Endothelial cell of umbilical vein (primary cell): ENCODE results near the gene WNT9A. TPM values are rescaled to one million over a fixed set of nuclear protein-coding genes. Genes with fewer than 3 reads are reported as not detected.

Source experiments
- BruUV-seq: library from RNA; stranded (reverse); fragments of 400-500 nt; replicated peaks from 2 replicates; lab custom pipeline; 2021; lab: Mats Ljungman, UMichigan
- CTCF ChIA-PET: fragments of 300-600, 350-600 bp; sonication (Branson Sonifier 250); formaldehyde crosslinking; loops from one replicate; lab custom pipeline; 2021; ENCODE audit warnings: antibody characterized with exemption, inconsistent platforms; lab: Charles Lee
- POLR2A ChIA-PET: fragments of 300-600, 350-600 bp; sonication (Branson Sonifier 250); formaldehyde crosslinking; loops from one replicate; lab custom pipeline; 2021; ENCODE audit warnings: antibody characterized with exemption, inconsistent platforms; lab: Charles Lee
- DNase-seq: peaks from one replicate; pipeline ENCODE4 v3.0.0-alpha.2; 2011; ENCODE audit warnings: low read depth, low spot score
- FAIRE-seq: peaks from 2 replicates; lab custom pipeline; 2011; peaks lifted over from hg19 to GRCh38; lab: Jason Lieb, UNC
- H2AFZ ChIP-seq: 2 replicates; pipeline ENCODE4 v1.6.0; 2012; ENCODE audit warnings: low read depth, low read length, control low read depth, inconsistent platforms
- H3K27ac ChIP-seq: 2 replicates; pipeline ENCODE4 v1.5.1; 2011; ENCODE audit warnings: low read depth, mild to moderate bottlenecking, control low read depth, low read length, moderate library complexity; ENCODE audit not compliant: insufficient read depth
- H3K27me3 ChIP-seq, 2 experiments: 2 replicates each; pipeline versions ENCODE4 v1.6.0 to v1.6.1; 2011; ENCODE audit warnings: low read length in 2 of 2, mixed read lengths in 1 of 2; ENCODE audit not compliant: control insufficient read depth in 2 of 2, insufficient read depth in 2 of 2
- H3K36me3 ChIP-seq, 2 experiments: 2 replicates in 1 of 2; 3 replicates in 1 of 2; pipeline ENCODE4 v1.5.1; 2011; ENCODE audit warnings: low read length in 2 of 2, mild to moderate bottlenecking in 1 of 2, moderate library complexity in 1 of 2; ENCODE audit not compliant: control insufficient read depth in 2 of 2, insufficient read depth in 2 of 2; ENCODE audit errors: extremely low read depth in 1 of 2
- H3K4me1 ChIP-seq: 3 replicates; pipeline ENCODE4 v1.5.1; 2011; ENCODE audit warnings: mild to moderate bottlenecking, low read length; ENCODE audit not compliant: control insufficient read depth, insufficient read depth; ENCODE audit errors: extremely low read depth
- H3K4me2 ChIP-seq: 2 replicates; pipeline ENCODE4 v1.6.1; 2011; ENCODE audit warnings: low read length, control low read depth, mixed read lengths; ENCODE audit not compliant: insufficient read depth
- H3K4me3 ChIP-seq, 3 experiments: fragments of 200-600 bp in 1 of 3; sonication (generic), shearing (Covaris generic) in 1 of 3; replicated peaks in 1 of 3; 2 replicates each; pipeline ENCODE4 v1.5.1; 2011 to 2016; ENCODE audit warnings: control low read depth in 3 of 3, low read length in 3 of 3, mild to moderate bottlenecking in 2 of 3, inconsistent platforms in 1 of 3, low read depth in 1 of 3, moderate library complexity in 1 of 3; ENCODE audit not compliant: insufficient read depth in 1 of 3
- H3K79me2 ChIP-seq: 2 replicates; pipeline ENCODE4 v1.6.0; 2012; ENCODE audit warnings: low read length, inconsistent platforms; ENCODE audit not compliant: control insufficient read depth, insufficient read depth
- H3K9ac ChIP-seq: replicated peaks from 2 replicates; pipeline ENCODE3; 2011; ENCODE audit warnings: low read length, control low read depth; ENCODE audit not compliant: insufficient read depth; ENCODE audit errors: extremely low read depth
- H3K9me1 ChIP-seq: replicated peaks from 3 replicates; pipeline ENCODE4 v1.6.0; 2011; ENCODE audit warnings: mild to moderate bottlenecking, low read length; ENCODE audit not compliant: control insufficient read depth, insufficient read depth; ENCODE audit errors: extremely low read depth
- H3K9me3 ChIP-seq: replicated peaks from 2 replicates; pipeline ENCODE4 v1.5.1; 2012; ENCODE audit warnings: low read length, inconsistent platforms; ENCODE audit not compliant: control insufficient read depth, insufficient read depth
- H4K20me1 ChIP-seq: replicated peaks from 2 replicates; pipeline ENCODE3; 2011; ENCODE audit warnings: mild to moderate bottlenecking, low read length; ENCODE audit not compliant: control insufficient read depth, insufficient read depth; ENCODE audit errors: extremely low read depth
- EZH2 ChIP-seq: IDR thresholded peaks from 2 replicates; pipeline ENCODE4 v1.6.1; 2012; ENCODE audit warnings: borderline replicate concordance, low read depth, mild to moderate bottlenecking, moderate library complexity, low read length, inconsistent platforms; ENCODE audit not compliant: severe bottlenecking
- FOS ChIP-seq: IDR thresholded peaks from 2 replicates; pipeline ENCODE4 v1.6.1; 2011; ENCODE audit warnings: mild to moderate bottlenecking, low read length, moderate library complexity, borderline replicate concordance; ENCODE audit not compliant: insufficient read depth
- GATA2 ChIP-seq: IDR thresholded peaks from 2 replicates; pipeline ENCODE4 v1.7.0; 2011; ENCODE audit warnings: low read depth, mild to moderate bottlenecking, moderate library complexity, mixed read lengths, low read length; ENCODE audit not compliant: insufficient read length, insufficient read depth
- JUN ChIP-seq: IDR thresholded peaks from 2 replicates; pipeline ENCODE4 v1.6.1; 2011; ENCODE audit warnings: borderline replicate concordance, low read depth; ENCODE audit not compliant: insufficient read length, insufficient read depth
- MAX ChIP-seq: IDR thresholded peaks from 2 replicates; pipeline ENCODE4 v1.6.1; 2011; ENCODE audit not compliant: insufficient read depth, insufficient read length
- MYC ChIP-seq: IDR thresholded peaks from one replicate; pipeline ENCODE4 v1.6.1; 2011; ENCODE audit warnings: mild to moderate bottlenecking, low read depth, low read length
- POLR2A ChIP-seq: IDR thresholded peaks from 2 replicates; pipeline ENCODE4 v1.6.1; 2012; ENCODE audit warnings: low read depth, mild to moderate bottlenecking, control low read depth, low read length
- POLR2AphosphoS5 ChIP-seq: IDR thresholded peaks from 2 replicates; pipeline ENCODE4 v1.6.1; 2012; ENCODE audit warnings: low read depth, mild to moderate bottlenecking, control low read depth, low read length, moderate library complexity; ENCODE audit not compliant: insufficient read depth
- dilution Hi-C: fragments of 300-500 bp; cut with MboI; formaldehyde crosslinking; loops from one replicate; pipeline ENCODE4 v1.15.0; 2019; ENCODE audit warnings: low sequenced_read_pairs; ENCODE audit not compliant: extremely low pct_ligation_motif_present
- intact Hi-C: fragments of 100-400 bp; cut with micrococcal nuclease; formaldehyde crosslinking; loops from one replicate; pipeline ENCODE4 v1.10.0; 2022
- polyA plus RNA-seq, 4 experiments: library from polyadenylated mRNA; depleted of rRNA in 3 of 4; stranded (reverse) in 3 of 4; unstranded in 1 of 4; fragments of >200 nt; gene quantifications; 2 replicates each; pipeline versions ENCODE4 v1.2.1 to v1.2.3, GENCODE V29; 2011 to 2012; ENCODE audit warnings: missing spikeins in 1 of 4
- total RNA-seq: library from RNA; stranded (reverse); gene quantifications from 2 replicates; pipeline ENCODE4 v1.2.3, GENCODE V29; 2021
- TF ChIP-seq, protein P1 (sequence below), 2 donors: IDR thresholded peaks; 1 replicate in 1 of 2; 2 replicates in 1 of 2; pipeline ENCODE4 v1.5.1; 2011; ENCODE audit warnings: low read length in 2 of 2, mild to moderate bottlenecking in 2 of 2, moderate library complexity in 2 of 2, control low read depth in 1 of 2, inconsistent platforms in 1 of 2, low read depth in 1 of 2; ENCODE audit not compliant: insufficient read depth in 1 of 2; ENCODE audit errors: extremely low read depth in 1 of 2

Gene WNT9A
- total and polyA plus RNA-seq, 2 donors (not counting 3 experiments of a cell fraction or from before 2014, with no cell fraction given): 5.4 to 6.2 TPM

DNA sequence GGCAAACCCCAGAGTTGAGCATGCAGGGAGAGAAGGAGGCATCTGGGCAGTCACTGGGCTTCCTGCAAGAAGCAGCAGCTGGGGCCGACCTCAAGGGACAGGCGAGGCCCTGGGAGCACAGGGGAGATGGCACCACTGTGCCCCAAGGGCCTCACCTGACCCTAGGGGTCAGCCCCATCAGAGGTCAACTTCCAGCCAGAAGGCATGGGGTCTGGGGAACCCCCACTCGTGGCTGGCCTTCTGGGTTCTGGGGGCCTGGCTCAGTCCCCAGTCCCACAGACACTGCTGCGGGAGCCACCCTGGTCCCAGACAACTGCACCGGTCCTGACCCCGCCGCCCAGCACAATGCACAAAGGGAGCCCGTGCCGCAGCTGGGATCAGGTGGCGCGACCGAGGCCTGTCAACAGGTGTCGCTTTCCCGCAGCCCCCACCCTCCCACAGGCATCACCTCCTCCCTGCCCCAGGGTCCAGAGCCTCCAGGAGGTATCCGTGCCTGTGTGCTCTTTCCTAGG is 6.2 kb downstream of the WNT9A start:
- FAIRE-seq: no peak
- Histone ChIP-seq H3K79me2 (no peaks in the 10 kb centered on the region), H3K9ac (no peak overlapping the region), H3K36me3 (no peaks in the 10 kb centered on the region), H3K4me2 (no peak overlapping the region), H4K20me1 (no peaks in the 10 kb centered on the region), H3K4me1 (peaks cover 8% of the 10 kb centered on the region), H3K9me3 (no peaks in the 10 kb centered on the region), H2AFZ (no peak overlapping the region), H3K4me3 (no peak overlapping the region), H3K27me3 (no peaks in the 10 kb centered on the region), H3K27ac (no peak overlapping the region), H3K9me1 (no peaks in the 10 kb centered on the region)
- ChIA-PET POLR2A (no interaction called here), CTCF (no interaction called here)
- no peak for DNase-seq
- TF ChIP-seq FOS: no peak
- TF ChIP-seq POLR2A: no peak
- TF ChIP-seq, protein P1, sequence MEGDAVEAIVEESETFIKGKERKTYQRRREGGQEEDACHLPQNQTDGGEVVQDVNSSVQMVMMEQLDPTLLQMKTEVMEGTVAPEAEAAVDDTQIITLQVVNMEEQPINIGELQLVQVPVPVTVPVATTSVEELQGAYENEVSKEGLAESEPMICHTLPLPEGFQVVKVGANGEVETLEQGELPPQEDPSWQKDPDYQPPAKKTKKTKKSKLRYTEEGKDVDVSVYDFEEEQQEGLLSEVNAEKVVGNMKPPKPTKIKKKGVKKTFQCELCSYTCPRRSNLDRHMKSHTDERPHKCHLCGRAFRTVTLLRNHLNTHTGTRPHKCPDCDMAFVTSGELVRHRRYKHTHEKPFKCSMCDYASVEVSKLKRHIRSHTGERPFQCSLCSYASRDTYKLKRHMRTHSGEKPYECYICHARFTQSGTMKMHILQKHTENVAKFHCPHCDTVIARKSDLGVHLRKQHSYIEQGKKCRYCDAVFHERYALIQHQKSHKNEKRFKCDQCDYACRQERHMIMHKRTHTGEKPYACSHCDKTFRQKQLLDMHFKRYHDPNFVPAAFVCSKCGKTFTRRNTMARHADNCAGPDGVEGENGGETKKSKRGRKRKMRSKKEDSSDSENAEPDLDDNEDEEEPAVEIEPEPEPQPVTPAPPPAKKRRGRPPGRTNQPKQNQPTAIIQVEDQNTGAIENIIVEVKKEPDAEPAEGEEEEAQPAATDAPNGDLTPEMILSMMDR (IDR thresholded peaks at IDR 0.05; ENCODE audit: extremely low read depth in 1 of 2, insufficient read depth in 1 of 2, low read depth in 1 of 2, low read length in 2 of 2): no peak
- TF ChIP-seq POLR2AphosphoS5: no peak
- no peak for TF ChIP-seq MYC
- TF ChIP-seq JUN: no peak
- no peak for TF ChIP-seq EZH2
- no peak for TF ChIP-seq MAX
- no peak for TF ChIP-seq GATA2
- intact Hi-C loops (no loop called here), dilution Hi-C loops (no loop called here)
- no TSS peak for BruUV-seq
